Gastroesophageal sphincter (tissue), 3 donors: ENCODE data around the gene NID2.

Source experiments
- CTCF ChIP-seq, 4 experiments: fragments of 200-600 bp in 2 of 4; fragments of 450-650 bp in 2 of 4; sonication (generic) in 1 of 4; IDR thresholded peaks; one replicate each; pipeline ENCODE4 v1.5.1; 2017 to 2019; ENCODE audit warnings: antibody characterized with exemption in 4 of 4, mild to moderate bottlenecking in 2 of 4, moderate library complexity in 2 of 4
- POLR2A ChIP-seq, 2 donors: fragments of 450-650 bp; IDR thresholded peaks; one replicate each; pipeline ENCODE4 v1.6.1; 2017; ENCODE audit warnings: antibody characterized with exemption in 2 of 2, mild to moderate bottlenecking in 2 of 2, moderate library complexity in 1 of 2

- TF ChIP-seq POLR2A (IDR thresholded peaks at IDR 0.05) (no peak), CTCF (IDR thresholded peaks at IDR 0.05) (no peak)
These were observed 68.8 kb downstream of the NID2 start for GRCh38 chr14:52000019-52000582.
